Loucy (cell line): Measurements from ENCODE around the gene GPR146.
A peak's percentile ranks its signal among the peaks of the same experiment; 100 is the strongest.

ENCODE experiments used
- H2AFZ ChIP-seq: fragments of 200-600 bp; sonication (generic); 2 replicates; pipeline ENCODE4 v1.6.0; 2016; ENCODE audit warnings: antibody characterized with exemption, mild to moderate bottlenecking, low read length, moderate library complexity
- H3F3A ChIP-seq: fragments of 200-600 bp; 2 replicates; pipeline ENCODE4 v1.6.0; 2016; ENCODE audit warnings: antibody characterized with exemption, low read depth, mild to moderate bottlenecking
- H3K27me3 ChIP-seq: fragments of 200-600 bp; sonication (generic); 2 replicates; pipeline ENCODE4 v1.6.1; 2014; ENCODE audit warnings: low read length, mild to moderate bottlenecking; ENCODE audit not compliant: insufficient read depth, poor library complexity, severe bottlenecking
- H3K36me3 ChIP-seq: fragments of 200-600 bp; sonication (generic); 2 replicates; pipeline ENCODE4 v1.6.1; 2016; ENCODE audit warnings: low read length; ENCODE audit not compliant: insufficient read depth
- H3K4me1 ChIP-seq: fragments of 200-600 bp; sonication (generic); 2 replicates; pipeline ENCODE4 v1.5.1; 2014; ENCODE audit warnings: low read length, mild to moderate bottlenecking; ENCODE audit not compliant: insufficient read depth, poor library complexity, severe bottlenecking
- H3K4me2 ChIP-seq: fragments of 200-600 bp; sonication (generic); 2 replicates; pipeline ENCODE4 v1.6.0; 2014; ENCODE audit warnings: antibody characterized with exemption, low read length, low read depth, mild to moderate bottlenecking; ENCODE audit not compliant: poor library complexity, severe bottlenecking
- H3K4me3 ChIP-seq: fragments of 200-600 bp; sonication (generic); 2 replicates; pipeline ENCODE4 v1.5.1; 2014; ENCODE audit warnings: low read length, mild to moderate bottlenecking, mixed read lengths; ENCODE audit not compliant: poor library complexity, severe bottlenecking
- H3K79me2 ChIP-seq: fragments of 200-600 bp; sonication (generic); 2 replicates; pipeline ENCODE4 v1.6.1; 2014; ENCODE audit warnings: low read length; ENCODE audit not compliant: insufficient read depth
- H3K9ac ChIP-seq: fragments of 200-600 bp; sonication (generic); 2 replicates; pipeline ENCODE4 v1.6.0; 2014; ENCODE audit warnings: mild to moderate bottlenecking, low read depth, low read length, moderate library complexity; ENCODE audit not compliant: poor library complexity, severe bottlenecking
- H3K9me2 ChIP-seq: fragments of 200-600 bp; sonication (generic); replicated peaks from 2 replicates; pipeline ENCODE4 v1.6.1; 2016; ENCODE audit warnings: low read depth, low read length, mixed read lengths
- H3K9me3 ChIP-seq: fragments of 200-600 bp; sonication (generic); 2 replicates; pipeline ENCODE4 v1.6.1; 2014; ENCODE audit warnings: mild to moderate bottlenecking, antibody characterized with exemption, low read length, low read depth; ENCODE audit not compliant: insufficient read depth
- H4K20me1 ChIP-seq: fragments of 200-600 bp; sonication (generic); 2 replicates; pipeline ENCODE4 v1.6.0; 2014; ENCODE audit warnings: antibody characterized with exemption, low read length, mild to moderate bottlenecking; ENCODE audit not compliant: insufficient read depth, poor library complexity, severe bottlenecking
- CTCF ChIP-seq: fragments of 200-600 bp; sonication (generic); conservative IDR thresholded peaks from 2 replicates; pipeline ENCODE4 v1.5.1; 2014; ENCODE audit warnings: mild to moderate bottlenecking, antibody characterized with exemption, low read length
- EZH2phosphoT487 ChIP-seq: fragments of 200-600 bp; IDR thresholded peaks from 2 replicates; pipeline ENCODE4 v1.6.1; 2018; ENCODE audit warnings: antibody characterized with exemption, mild to moderate bottlenecking, moderate library complexity, borderline replicate concordance

Gene GPR146

GRCh38 chr7:1094870-1095269, 50.5 kb downstream of the GPR146 start:
- no peak overlapping the region for H2AFZ ChIP-seq
- H3K4me3 ChIP-seq: no peak overlapping the region
- no peaks in the 10 kb centered on the region for H3K36me3 ChIP-seq

DNA sequence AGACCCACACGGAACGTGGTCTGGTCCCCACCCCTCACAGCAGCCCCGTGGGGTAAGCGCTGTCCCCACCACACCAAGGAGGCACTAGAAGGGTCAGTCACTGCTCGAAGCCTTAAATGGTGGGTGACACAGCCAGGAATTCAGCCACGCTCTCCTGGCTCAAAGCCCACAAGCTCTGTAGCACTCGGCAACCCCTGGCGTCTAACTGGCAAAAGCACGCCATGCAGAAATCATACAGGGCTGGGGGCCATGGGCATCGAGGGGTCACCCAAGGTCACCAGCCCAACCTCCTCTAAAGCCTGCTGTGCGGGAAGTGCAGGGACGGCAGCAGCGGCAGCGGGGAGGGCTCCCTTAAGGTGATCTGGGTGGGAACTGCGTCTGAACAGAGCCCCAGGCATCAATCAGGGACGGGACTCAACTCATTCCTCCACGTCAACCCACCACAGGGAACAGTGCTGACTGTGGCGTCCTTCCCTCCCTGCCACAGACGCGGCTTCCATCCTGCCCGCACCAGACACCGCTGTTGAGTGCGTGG, 51.3 kb downstream of the GPR146 start:
- H3F3A ChIP-seq: no peaks in the 10 kb centered on the region
- no peaks in the 10 kb centered on the region for H4K20me1 ChIP-seq
- H2AFZ ChIP-seq: no peak overlapping the region
- H3K79me2 ChIP-seq: no peaks in the 10 kb centered on the region
- H3K9me3 ChIP-seq: no peaks in the 10 kb centered on the region
- H3K27me3 ChIP-seq: no peaks in the 10 kb centered on the region
- no peak overlapping the region for H3K4me2 ChIP-seq
- no peak overlapping the region for H3K4me3 ChIP-seq
- no peak overlapping the region for H3K9ac ChIP-seq
- H3K36me3 ChIP-seq: no peaks in the 10 kb centered on the region
- TF ChIP-seq EZH2phosphoT487 (no peak), CTCF (no peak)
- no peaks in the 10 kb centered on the region for H3K9me2 ChIP-seq
- H3K4me1 ChIP-seq: no peaks in the 10 kb centered on the region

More at GRCh38 chr7:1094870-1095269, 50.5 kb downstream of the GPR146 start:
- Histone ChIP-seq H3K4me2 (no peak overlapping the region), H3K9me3 (no peaks in the 10 kb centered on the region), H3F3A (no peaks in the 10 kb centered on the region), H3K9ac (peak overlapping the region; percentile 16), H3K9me2 (no peaks in the 10 kb centered on the region), H3K27me3 (no peaks in the 10 kb centered on the region), H4K20me1 (no peaks in the 10 kb centered on the region), H3K79me2 (no peaks in the 10 kb centered on the region), H3K4me1 (no peaks in the 10 kb centered on the region)
- TF ChIP-seq EZH2phosphoT487: no peak
- TF ChIP-seq CTCF: no peak

- no peak overlapping the region for H2AFZ ChIP-seq
- no peaks in the 10 kb centered on the region for H3K4me1 ChIP-seq
Measured at GRCh38 chr7:1096156-1097119, 52.1 kb downstream of the GPR146 start.

More at GRCh38 chr7:1096156-1097119, 52.1 kb downstream of the GPR146 start:
- H3K9ac ChIP-seq: no peak overlapping the region
- TF ChIP-seq CTCF: no peak
- TF ChIP-seq EZH2phosphoT487: no peak
- H3K9me2 ChIP-seq: no peaks in the 10 kb centered on the region
- no peak overlapping the region for H3K4me2 ChIP-seq
- no peaks in the 10 kb centered on the region for H3K79me2 ChIP-seq
- H3K4me3 ChIP-seq: no peak overlapping the region
- H3K9me3 ChIP-seq: no peaks in the 10 kb centered on the region
- H3K27me3 ChIP-seq: no peaks in the 10 kb centered on the region
- H3F3A ChIP-seq: no peaks in the 10 kb centered on the region
- no peaks in the 10 kb centered on the region for H3K36me3 ChIP-seq
- no peaks in the 10 kb centered on the region for H4K20me1 ChIP-seq
